Femur (tissue), 1 donor: ENCODE results near the gene STXBP5L.
"Not testable (repeated sequence)": the region's sequence is repeated elsewhere in the genome, so short reads cannot be mapped to it uniquely, and the experiment has no call there.

ENCODE experiments used
- DNase-seq: peaks from one replicate; pipeline ENCODE4 v3.0.0-alpha.2; 2017

STXBP5L gene

DNA sequence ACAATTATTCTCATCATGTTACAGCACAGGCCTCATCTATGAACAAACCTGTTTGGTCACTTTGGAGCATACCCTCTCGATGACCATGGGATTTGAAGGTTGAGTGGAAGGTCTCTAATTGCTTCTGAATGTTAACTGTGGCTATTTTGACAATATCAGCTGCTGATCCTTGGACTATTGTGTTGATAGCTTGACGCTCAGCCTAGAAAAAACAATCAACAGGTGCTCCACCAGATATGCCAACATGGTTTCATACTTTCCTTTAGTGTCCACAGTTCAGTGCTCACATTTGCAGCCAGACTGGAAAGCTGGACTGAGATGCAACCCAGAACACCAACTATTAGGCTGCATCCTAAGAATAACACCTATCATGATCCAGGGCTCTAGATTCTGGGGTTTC is 528.1 kb downstream of the STXBP5L start:
- DNase-seq: no peak

DNA sequence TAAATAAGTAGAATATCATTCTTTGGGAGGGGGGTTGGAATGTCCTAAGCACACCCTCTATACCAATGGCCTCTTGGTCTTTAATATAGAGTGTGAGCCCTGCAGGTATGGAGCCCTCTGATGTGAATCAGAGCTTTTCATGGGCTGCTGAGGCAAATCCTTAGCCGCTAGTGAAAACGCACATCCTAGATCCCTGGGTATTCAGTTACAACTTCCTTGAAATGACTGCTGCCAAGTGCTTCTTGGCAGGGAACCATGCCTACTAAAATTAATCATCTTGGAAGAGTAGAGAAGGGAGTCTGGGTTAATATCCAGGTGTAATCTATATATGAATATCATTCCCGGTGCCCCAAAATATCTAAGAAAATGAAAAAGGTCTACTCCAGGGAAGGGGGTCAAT is 528.6 kb downstream of the STXBP5L start:
- DNase-seq: no peak

DNA sequence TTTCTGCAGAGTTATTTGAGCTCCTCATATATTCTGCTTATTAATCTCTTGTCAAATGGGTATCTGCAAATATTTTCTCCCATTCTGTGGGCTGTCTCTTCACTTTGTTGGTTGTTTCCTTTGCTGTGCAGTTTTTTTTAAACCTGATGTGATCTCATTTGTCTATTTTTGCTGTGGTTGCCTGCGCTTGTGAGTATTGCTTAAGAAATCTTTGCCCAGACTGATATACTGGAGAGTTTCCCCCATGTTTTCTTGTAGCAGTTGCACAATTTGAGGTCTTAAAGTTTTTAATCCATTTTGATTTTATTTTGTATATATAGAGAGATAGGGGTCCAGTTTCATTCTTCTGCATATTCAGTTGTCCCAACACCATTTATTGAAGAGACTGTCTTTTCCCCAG is 535.5 kb downstream of the STXBP5L start:
- DNase-seq: no peak

DNA sequence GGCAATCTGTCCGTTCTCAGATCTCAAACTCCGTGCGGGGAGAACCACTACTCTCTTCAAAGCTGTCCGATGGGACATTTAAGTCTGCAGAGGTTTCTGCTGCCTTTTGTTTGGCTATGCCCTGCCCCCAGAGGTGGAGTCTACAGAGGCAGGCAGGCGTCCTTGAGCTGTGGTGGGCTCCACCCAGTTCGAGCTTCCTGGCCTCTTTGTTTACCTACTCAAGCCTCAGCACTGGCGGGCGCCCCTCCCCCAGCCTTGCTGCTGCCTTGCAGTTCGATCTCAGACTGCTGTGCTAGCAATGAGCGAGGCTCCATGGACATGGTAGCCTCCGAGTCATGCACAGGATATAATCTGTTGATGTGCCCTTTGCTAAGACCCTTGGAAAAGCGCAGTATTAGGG is 543.7 kb downstream of the STXBP5L start:
- not testable (repeated sequence) for DNase-seq

DNA sequence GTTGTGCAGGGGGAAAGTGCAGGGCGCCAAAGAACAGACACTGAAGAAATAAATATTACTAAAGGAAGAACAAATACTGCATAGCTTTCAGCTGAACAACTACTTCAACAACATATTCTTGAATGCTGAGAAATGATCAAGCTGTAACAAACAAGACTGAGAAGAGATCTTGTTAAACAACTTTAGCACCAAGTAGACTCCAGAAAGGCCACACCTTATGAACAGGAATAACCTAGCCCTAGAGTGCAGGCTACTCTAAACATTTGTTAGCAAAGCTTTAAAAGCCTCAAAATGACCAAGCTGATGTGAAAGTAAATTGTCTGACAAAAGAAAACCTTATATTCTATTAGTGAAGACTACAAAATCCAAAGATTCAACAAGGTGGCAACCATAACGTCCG is 554.6 kb downstream of the STXBP5L start:
- DNase-seq: no peak

DNA sequence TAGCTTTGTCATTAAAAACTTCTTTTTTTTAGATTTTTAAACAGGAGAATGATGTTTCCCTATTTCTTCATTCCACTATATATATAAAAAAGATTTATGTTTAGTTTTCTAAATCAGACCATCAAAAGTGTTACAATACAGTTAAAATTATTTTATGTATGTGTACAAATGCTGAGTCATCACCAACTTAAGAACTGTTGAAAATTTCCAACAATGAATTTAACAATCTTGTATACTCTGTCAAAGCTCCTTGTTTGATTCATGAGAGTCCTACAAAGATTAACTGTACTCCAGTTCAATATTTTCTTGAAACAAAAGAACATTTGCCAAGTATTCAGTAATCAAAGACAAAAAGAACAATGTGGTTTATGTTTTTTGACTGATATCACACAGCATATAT is 555.7 kb downstream of the STXBP5L start:
- DNase-seq: no peak

DNA sequence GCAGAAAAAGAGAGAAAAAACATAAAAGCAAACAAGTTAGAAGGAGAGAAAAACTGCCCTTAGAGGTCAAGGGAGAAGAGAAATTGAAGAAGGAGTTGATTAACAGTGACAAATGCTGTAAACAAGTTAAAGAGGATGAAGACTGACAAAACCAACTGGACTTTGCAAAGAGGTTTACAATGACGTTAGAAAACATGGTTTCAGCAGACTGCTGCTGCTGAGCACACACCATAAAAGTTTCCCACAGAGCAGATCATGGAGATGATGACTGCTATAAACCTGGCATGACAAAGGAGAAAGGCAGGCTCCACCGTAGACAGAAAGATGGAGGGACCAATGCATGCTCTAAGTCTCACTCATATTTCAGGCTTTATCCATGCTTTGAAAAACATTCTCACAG is 559.1 kb downstream of the STXBP5L start:
- no peak for DNase-seq

DNA sequence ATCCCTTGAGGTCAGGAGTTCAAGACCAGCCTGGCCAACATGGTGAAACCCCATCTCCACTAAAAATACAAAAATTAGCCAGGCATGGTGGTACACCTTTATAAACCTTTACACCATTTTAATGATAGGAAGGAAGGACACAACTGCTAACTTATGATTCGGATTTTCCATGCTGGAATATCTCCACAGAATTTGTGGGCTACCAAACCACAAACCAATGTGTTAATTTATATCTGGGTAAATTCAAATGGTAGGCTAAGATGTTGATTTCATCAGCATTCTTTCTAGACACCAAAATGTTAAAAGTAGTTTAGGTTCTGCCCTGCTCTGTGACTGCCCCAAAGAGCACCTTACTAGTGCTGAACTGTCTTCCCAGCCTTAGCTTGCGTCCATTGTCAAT is 565.0 kb downstream of the STXBP5L start:
- DNase-seq: no peak
